HEK293T (cell line): ENCODE results near the gene HTRA3.
A peak's percentile ranks its signal among the peaks of the same experiment; 100 is the strongest.

Experiments used
- CTCF ChIA-PET: fragments of 350-600 bp; formaldehyde crosslinking; extraction: SDS; loops from one replicate; lab custom pipeline; 2021; ENCODE audit warnings: antibody characterized with exemption, inconsistent platforms; lab: Yijun Ruan, JAX
- POLR2A ChIA-PET: fragments of 350-600 bp; formaldehyde crosslinking; extraction: SDS; loops from one replicate; lab custom pipeline; 2020; ENCODE audit warnings: antibody characterized with exemption, inconsistent platforms; lab: Yijun Ruan, JAX
- DNase-seq: peaks from one replicate; pipeline ENCODE4 v3.0.0; 2012; ENCODE audit warnings: mixed read lengths; ENCODE audit errors: extremely low spot score
- ARNT ChIP-seq: fragments of 450-650 bp; IDR thresholded peaks from 2 replicates; pipeline ENCODE4 v1.6.1; 2017; ENCODE audit warnings: mild to moderate bottlenecking
- BHLHE40 ChIP-seq: fragments of 450-650 bp; IDR thresholded peaks from 2 replicates; pipeline ENCODE4 v1.6.1; 2016; ENCODE audit warnings: mild to moderate bottlenecking, moderate library complexity, borderline replicate concordance
- CTBP1 ChIP-seq: fragments of 450-650 bp; IDR thresholded peaks from 2 replicates; pipeline ENCODE4 v1.6.1; 2016; ENCODE audit warnings: borderline replicate concordance
- ELF4 ChIP-seq: fragments of 450-650 bp; IDR thresholded peaks from 2 replicates; pipeline ENCODE4 v1.6.1; 2017; ENCODE audit warnings: antibody characterized with exemption
- FOXA1 ChIP-seq: fragments of 450-650 bp; IDR thresholded peaks from 2 replicates; pipeline ENCODE4 v1.6.1; 2016; ENCODE audit warnings: mild to moderate bottlenecking
- FOXK2 ChIP-seq: fragments of 450-650 bp; IDR thresholded peaks from 2 replicates; pipeline ENCODE4 v1.6.1; 2016; ENCODE audit warnings: mild to moderate bottlenecking
- FOXM1 ChIP-seq: fragments of 450-650 bp; IDR thresholded peaks from 2 replicates; pipeline ENCODE4 v1.6.1; 2017; ENCODE audit warnings: mild to moderate bottlenecking, borderline replicate concordance
- HDGF ChIP-seq: fragments of 450-650 bp; IDR thresholded peaks from 2 replicates; pipeline ENCODE4 v1.6.1; 2017; ENCODE audit warnings: antibody characterized with exemption, borderline replicate concordance
- L3MBTL2 ChIP-seq: fragments of 450-650 bp; conservative IDR thresholded peaks from 2 replicates; pipeline ENCODE4 v1.6.1; 2016; ENCODE audit warnings: mild to moderate bottlenecking
- LEF1 ChIP-seq: fragments of 450-650 bp; IDR thresholded peaks from 2 replicates; pipeline ENCODE4 v1.6.1; 2017; ENCODE audit warnings: mild to moderate bottlenecking, borderline replicate concordance
- NFRKB ChIP-seq: fragments of 450-650 bp; IDR thresholded peaks from 2 replicates; pipeline ENCODE4 v1.6.1; 2016; ENCODE audit warnings: mild to moderate bottlenecking, moderate library complexity
- PKNOX1 ChIP-seq: fragments of 450-650 bp; IDR thresholded peaks from 2 replicates; pipeline ENCODE4 v1.6.1; 2016
- SP1 ChIP-seq: fragments of 450-650 bp; IDR thresholded peaks from 2 replicates; pipeline ENCODE4 v1.6.1; 2017
- SUZ12 ChIP-seq: fragments of 450-650 bp; IDR thresholded peaks from 2 replicates; pipeline ENCODE4 v1.6.1; 2016; ENCODE audit warnings: mild to moderate bottlenecking
- TARDBP ChIP-seq: fragments of 450-650 bp; IDR thresholded peaks from 2 replicates; pipeline ENCODE4 v1.6.1; 2016
- ZNF384 ChIP-seq: fragments of 450-650 bp; IDR thresholded peaks from 2 replicates; pipeline ENCODE4 v1.6.1; 2016

HTRA3 gene

GRCh38 chr4:8343967-8344331, 74.4 kb downstream of the HTRA3 start:
- TF ChIP-seq CTBP1 (no peak), TARDBP (no peak), PKNOX1 (no peak), SP1 (no peak), FOXM1 (no peak), FOXK2 (no peak), NFRKB (no peak), HDGF (no peak), ELF4 (no peak), ARNT (no peak), SUZ12 (no peak), L3MBTL2 (no peak)
- no peak for DNase-seq
- ChIA-PET CTCF (interaction anchor here (1.0 kb wide), 1 partner anchor 13 kb away, joined by 4 read pairs; no protein-coding TSS in a partner anchor), POLR2A (no interaction called here)

GRCh38 chr4:8344377-8344776, 74.8 kb downstream of the HTRA3 start:
- ChIA-PET CTCF (no interaction called here), POLR2A (no interaction called here)
- DNase-seq, result no peak
- TF ChIP-seq SP1 (no peak), ARNT (no peak), PKNOX1 (0 out of 2 replicates have a peak, but pooled peaks have one; percentile 34)

GRCh38 chr4:8345053-8345945, 75.7 kb downstream of the HTRA3 start:
- CTCF ChIA-PET, result no interaction called here
- no peak for DNase-seq
- no peak for TF ChIP-seq CTBP1
- no peak for TF ChIP-seq LEF1
- no peak for TF ChIP-seq FOXM1
- no peak for TF ChIP-seq L3MBTL2
- no peak for TF ChIP-seq NFRKB
- TF ChIP-seq FOXK2, result no peak
- no peak for TF ChIP-seq FOXA1
- TF ChIP-seq BHLHE40, result no peak
- TF ChIP-seq PKNOX1, result no peak
- no peak for TF ChIP-seq TARDBP
- TF ChIP-seq ARNT, result no peak
- TF ChIP-seq ZNF384, result no peak
- TF ChIP-seq ELF4, result no peak
- POLR2A ChIA-PET, result no interaction called here

GRCh38 chr4:8345946-8346814, 76.6 kb downstream of the HTRA3 start:
- TF ChIP-seq CTBP1 (no peak), FOXK2 (no peak), PKNOX1 (no peak), ZNF384 (no peak), FOXM1 (no peak), ELF4 (no peak), TARDBP (no peak), L3MBTL2 (no peak), FOXA1 (no peak), SP1 (no peak), LEF1 (no peak), BHLHE40 (no peak), SUZ12 (no peak), NFRKB (no peak), ARNT (no peak), HDGF (no peak)
- CTCF ChIA-PET, result no interaction called here
- DNase-seq, result no peak
- POLR2A ChIA-PET, result no interaction called here

GRCh38 chr4:8346838-8347605, 77.5 kb downstream of the HTRA3 start:
- DNase-seq, result no peak
- TF ChIP-seq L3MBTL2 (no peak), PKNOX1 (no peak), ARNT (no peak)
- CTCF ChIA-PET, result no interaction called here
- POLR2A ChIA-PET, result no interaction called here
